ENCODE data around the gene NMRAL1.

NMRAL1 gene

GRCh38 chr16:4474192-4474961 lies at the start of gene NMRAL1:
TSS of gene NMRAL1 (minus strand) at chr16:4474625. CDS start at chr16:4474132, 493 bp downstream.
- peak; percentile 56 for DNase-seq (ENCODE audit: low read depth)

- no peak for DNase-seq (ENCODE audit: low read depth)
These were observed 49.3 kb upstream of the NMRAL1 start for GRCh38 chr16:4523686-4524085.

GRCh38 chr16:4522051-4522581 lies 47.7 kb upstream of the NMRAL1 start:
- no peak for DNase-seq (ENCODE audit: low read depth)

- DNase-seq (ENCODE audit: low read depth), result no peak
These were observed 46.5 kb upstream of the NMRAL1 start for GRCh38 chr16:4520913-4521312.

- no peak for DNase-seq (ENCODE audit: low read depth)
These were observed 45.0 kb upstream of the NMRAL1 start for GRCh38 chr16:4519274-4520058.

- no peak for DNase-seq (ENCODE audit: low read depth)
These were observed 43.6 kb upstream of the NMRAL1 start for GRCh38 chr16:4517812-4518680.

GRCh38 chr16:4515611-4516233 lies 41.3 kb upstream of the NMRAL1 start:
- no peak for DNase-seq (ENCODE audit: low read depth)

- DNase-seq (ENCODE audit: low read depth), result no peak
These were observed 40.2 kb upstream of the NMRAL1 start for GRCh38 chr16:4514606-4515005.

GRCh38 chr16:4513881-4514280 lies 39.5 kb upstream of the NMRAL1 start:
- DNase-seq (ENCODE audit: low read depth), result no peak

- DNase-seq (ENCODE audit: low read depth), result no peak
These were observed 38.8 kb upstream of the NMRAL1 start for GRCh38 chr16:4513086-4513860.

- DNase-seq (ENCODE audit: low read depth), result no peak
These were observed 38.0 kb upstream of the NMRAL1 start for GRCh38 chr16:4512473-4512872.

GRCh38 chr16:4511441-4512082 lies 37.1 kb upstream of the NMRAL1 start:
- no peak for DNase-seq (ENCODE audit: low read depth)

- DNase-seq (ENCODE audit: low read depth), result no peak
These were observed 36.5 kb upstream of the NMRAL1 start for GRCh38 chr16:4510747-4511426.

GRCh38 chr16:4510131-4510530 lies 35.7 kb upstream of the NMRAL1 start:
- no peak for DNase-seq (ENCODE audit: low read depth)

- DNase-seq (ENCODE audit: low read depth), result no peak
These were observed 35.0 kb upstream of the NMRAL1 start for GRCh38 chr16:4509420-4509819.

- no peak for DNase-seq (ENCODE audit: low read depth)
These were observed 34.4 kb upstream of the NMRAL1 start for GRCh38 chr16:4508806-4509205.

- no peak for DNase-seq (ENCODE audit: low read depth)
These were observed 33.3 kb upstream of the NMRAL1 start for GRCh38 chr16:4507588-4508345.

GRCh38 chr16:4506450-4506849 lies 32.0 kb upstream of the NMRAL1 start:
- DNase-seq (ENCODE audit: low read depth), result peak; percentile 63

Data from GM04504 (cell line).